Heart right ventricle (tissue), 16 donors: ENCODE results near the gene TWSG1. TPM values are rescaled to one million over a fixed set of nuclear protein-coding genes. Genes with fewer than 3 reads are reported as not detected.

ENCODE experiments used
- ATAC-seq, 8 donors: fragments of 200-7000 bp; cut with Tn5 transposase; one replicate each; pipeline ENCODE4 v1.9.1; 2020; ENCODE audit warnings: mild to moderate bottlenecking in 8 of 8, moderate library complexity in 8 of 8, moderate number of reproducible peaks in 1 of 8
- DNase-seq, 2 donors: peaks; one replicate each; pipeline ENCODE4 v3.0.0-alpha.2; 2020
- H3K27ac ChIP-seq, 10 donors: fragments of 200-600 bp; sonication (generic) in 2 of 10; one replicate each; pipeline versions ENCODE4 v1.5.0 to v1.8.0; 2020 to 2022; ENCODE audit warnings: mild to moderate bottlenecking in 3 of 10
- H3K27me3 ChIP-seq, 7 donors: fragments of 200-600 bp; one replicate each; pipeline ENCODE4 v1.8.0; 2021 to 2022; ENCODE audit warnings: mild to moderate bottlenecking in 2 of 7
- H3K36me3 ChIP-seq, 9 donors: fragments of 200-600 bp; sonication (generic) in 1 of 9; one replicate each; pipeline versions ENCODE4 v1.5.0 to v1.8.0; 2020 to 2022; ENCODE audit warnings: mild to moderate bottlenecking in 2 of 9
- H3K4me1 ChIP-seq, 9 donors: fragments of 200-600 bp; sonication (generic) in 1 of 9; one replicate each; pipeline versions ENCODE4 v1.5.0 to v1.8.0; 2020 to 2022; ENCODE audit warnings: mild to moderate bottlenecking in 4 of 9
- H3K4me3 ChIP-seq, 10 donors: fragments of 200-600 bp; sonication (generic) in 2 of 10; one replicate each; pipeline versions ENCODE4 v1.5.0 to v1.8.0; 2020 to 2022; ENCODE audit warnings: mild to moderate bottlenecking in 7 of 10, moderate library complexity in 2 of 10
- H3K9me3 ChIP-seq, 11 donors: fragments of 200-600 bp in 10 of 11; sonication (generic) in 2 of 11; one replicate each; pipeline versions ENCODE4 v1.5.0 to v1.8.0; 2013 to 2022; ENCODE audit warnings: mild to moderate bottlenecking in 2 of 11, control low read depth in 1 of 11, moderate library complexity in 1 of 11
- CTCF ChIP-seq, 9 donors: fragments of 200-600 bp; sonication (generic) in 2 of 9; IDR thresholded peaks; one replicate each; pipeline versions ENCODE4 v1.5.0 to v1.8.0; 2021 to 2022; ENCODE audit warnings: antibody characterized with exemption in 9 of 9, mild to moderate bottlenecking in 5 of 9, moderate library complexity in 1 of 9
- WGBS, 2 donors: extraction: QIAGEN DNeasy Blood & Tissue Kit; methylation state at CpG; one replicate each; pipeline ENCODE4 v1.1.7; 2013; ENCODE audit warnings: inconsistent platforms in 1 of 2; 5-methylcytosine and 5-hydroxymethylcytosine counted together
- intact Hi-C, 10 donors: fragments of 100-400 bp; cut with DNase I; formaldehyde crosslinking; loops; one replicate each; pipeline versions ENCODE4 v1.11.1 to v1.14.2; 2022
- polyA plus RNA-seq, 2 donors: library from polyadenylated mRNA; stranded (reverse); fragments of 200-250 nt; gene quantifications; one replicate each; pipeline ENCODE4 v1.2.3, GENCODE V29; 2013
- total RNA-seq, 10 donors: library from RNA; stranded (reverse); fragmentation: NEBNext Ultra II Directional in 3 of 10; extraction: Animal tissue kit (Norgen Biotek cat#: 25700) in 3 of 10; gene quantifications; one replicate each; pipeline versions ENCODE4 v1.2.1 to v1.2.4, GENCODE V29; 2021 to 2023
- donor health status: Arrhythmogenic right ventricular cardiomyopathy.
- donor health status: ischemic (EF 13 %, LVEDD 7.1; RV severe dilation, severe dysfunction).
- donor health status: healthy with polysubstance abuse.
- donor health status: DM: no; HTN: yes; CAD: no.
- donor health status: DM: no; HTN: no; CAD: no.
- donor health status: ischemic (EF 25% LVEDD 6.9; RV normal size, moderate dysfunction).
- donor health status: ischemic (EF 25% LVEDD 5.7; RV mildly dilated, moderate dysfunction).
- donor health status: healthy.
- donor health status: DM: yes; HTN: yes; CAD: no.
- donor health status: Ischemic cardiomyopathy.
- donor health status: ischemic (EF 35%, LVEDD 5.7; RV mildly dilated, moderate dysfunction).
- donor health status: nonischemic (EF 11% LVEDD 7.7; RV severe dilation, severe dysfunction).
- donor health status: DM: yes; HTN: yes; CAD: no.
- donor health status: PGD.
- donor health status: ischemic (EF 29% LVEDD 5.4; RV normal size, mild dysfunction).
- donor health status: nonischemic (EF 23%, LVEDD 6.1; RV moderate dilation, normal function).

The TWSG1 gene
- total and polyA plus RNA-seq, 12 donors = 6.6 to 15.0 (median 11.2) TPM

- TF ChIP-seq CTCF (IDR thresholded peaks at IDR 0.05) = no peak
- Histone ChIP-seq H3K36me3 (no peaks in the 10 kb centered on the region), H3K27ac (no peak overlapping the region), H3K4me3 (no peak overlapping the region), H3K9me3 (peaks cover 0 to 43% (median 10%) of the 10 kb centered on the region in 11 donors), H3K4me1 (no peaks in the 10 kb centered on the region), H3K27me3 (no peaks in the 10 kb centered on the region)
- intact Hi-C loops = no loop called here
- DNase-seq = no peak
- ATAC-seq = no peak
These were observed 44.4 kb upstream of the TWSG1 start for GRCh38 chr18:9290156-9290555.

GRCh38 chr18:9292047-9292446 is 42.5 kb upstream of the TWSG1 start:
- Histone ChIP-seq H3K27me3 (no peaks in the 10 kb centered on the region), H3K9me3 (peaks cover 0 to 60% (median 22%) of the 10 kb centered on the region in 11 donors), H3K27ac (no peak overlapping the region), H3K36me3 (no peaks in the 10 kb centered on the region), H3K4me3 (no peak overlapping the region), H3K4me1 (no peaks in the 10 kb centered on the region)
- TF ChIP-seq CTCF (IDR thresholded peaks at IDR 0.05) = no peak
- ATAC-seq (no peak), DNase-seq (no peak)
- WGBS, 2 donors = 97 to 98% methylated on average over 2 of the region's 2 CpGs
- intact Hi-C loops = no loop called here

- 83 to 86% methylated on average over 1 of the region's 1 CpG for WGBS, 2 donors
- intact Hi-C loops = no loop called here
- H3K9me3 ChIP-seq = peaks cover 0 to 65% (median 22%) of the 10 kb centered on the region in 11 donors
- H3K27me3 ChIP-seq = no peaks in the 10 kb centered on the region
- no peaks in the 10 kb centered on the region for H3K4me1 ChIP-seq
- ATAC-seq (no peak), DNase-seq (no peak)
- H3K27ac ChIP-seq = no peak overlapping the region
- TF ChIP-seq CTCF (IDR thresholded peaks at IDR 0.05) = no peak
- H3K36me3 ChIP-seq = no peaks in the 10 kb centered on the region
- H3K4me3 ChIP-seq = no peak overlapping the region
These were observed 40.6 kb upstream of the TWSG1 start for GRCh38 chr18:9293948-9294347.

GRCh38 chr18:9296233-9297006 is 38.2 kb upstream of the TWSG1 start:
- 93 to 95% methylated on average over 15 of the region's 15 CpGs for WGBS, 2 donors
- no peaks in the 10 kb centered on the region for H3K4me1 ChIP-seq
- no peak overlapping the region for H3K27ac ChIP-seq
- intact Hi-C loops = no loop called here
- no peak overlapping the region for H3K4me3 ChIP-seq
- peaks cover 0 to 54% (median 16%) of the 10 kb centered on the region in 11 donors for H3K9me3 ChIP-seq
- no peak for TF ChIP-seq CTCF (IDR thresholded peaks at IDR 0.05)
- H3K36me3 ChIP-seq = no peaks in the 10 kb centered on the region
- no peaks in the 10 kb centered on the region for H3K27me3 ChIP-seq
- ATAC-seq (no peak), DNase-seq (no peak)
